ENCODE results near the gene PCIF1.

PCIF1 gene

DNA sequence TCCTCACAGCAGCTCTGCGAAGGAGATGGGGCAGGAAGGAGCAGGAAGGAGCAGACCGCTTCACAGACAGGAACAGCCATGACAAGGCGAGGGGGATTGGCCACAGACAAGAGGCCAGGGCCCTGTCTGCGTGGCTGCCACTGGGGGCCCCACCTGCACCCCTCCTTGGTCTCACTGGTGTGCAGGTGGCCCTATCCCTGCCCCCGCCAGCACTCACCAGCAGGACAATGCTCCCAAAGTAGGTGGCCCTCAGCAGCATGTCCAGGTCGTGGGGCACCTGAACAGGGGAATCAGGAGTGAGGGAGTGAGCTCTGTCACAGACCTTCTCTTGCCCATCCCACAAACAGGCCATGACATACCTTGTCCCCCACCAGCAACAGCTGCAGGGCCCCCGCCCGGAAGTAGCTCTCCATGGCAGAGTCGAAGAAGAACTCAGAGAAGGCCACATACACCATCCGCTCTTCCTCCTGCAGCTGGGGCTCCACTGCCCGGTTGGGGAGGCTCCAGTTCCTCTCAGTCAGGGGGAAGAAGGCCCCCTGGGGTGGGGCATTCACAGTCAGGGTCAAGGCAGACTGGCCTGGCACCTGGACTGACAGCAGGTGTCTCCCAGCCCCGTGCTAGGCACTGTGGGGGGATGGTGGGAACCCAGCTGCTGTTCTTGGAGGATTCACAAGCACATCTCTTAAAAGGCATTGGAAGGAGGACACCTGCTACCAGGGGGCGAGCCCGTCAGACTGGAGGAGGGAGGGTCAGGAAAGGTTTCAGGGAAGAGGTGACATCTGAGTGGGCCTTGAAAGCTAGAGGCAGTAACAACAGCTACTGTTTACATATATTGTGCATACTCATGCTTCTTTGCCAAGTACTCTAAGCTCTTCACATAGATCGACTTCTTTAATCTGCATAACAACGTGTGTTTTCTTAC lies 29.6 kb upstream of the PCIF1 start:
- DNase-seq (ENCODE audit: low spot score): no peak

DNA sequence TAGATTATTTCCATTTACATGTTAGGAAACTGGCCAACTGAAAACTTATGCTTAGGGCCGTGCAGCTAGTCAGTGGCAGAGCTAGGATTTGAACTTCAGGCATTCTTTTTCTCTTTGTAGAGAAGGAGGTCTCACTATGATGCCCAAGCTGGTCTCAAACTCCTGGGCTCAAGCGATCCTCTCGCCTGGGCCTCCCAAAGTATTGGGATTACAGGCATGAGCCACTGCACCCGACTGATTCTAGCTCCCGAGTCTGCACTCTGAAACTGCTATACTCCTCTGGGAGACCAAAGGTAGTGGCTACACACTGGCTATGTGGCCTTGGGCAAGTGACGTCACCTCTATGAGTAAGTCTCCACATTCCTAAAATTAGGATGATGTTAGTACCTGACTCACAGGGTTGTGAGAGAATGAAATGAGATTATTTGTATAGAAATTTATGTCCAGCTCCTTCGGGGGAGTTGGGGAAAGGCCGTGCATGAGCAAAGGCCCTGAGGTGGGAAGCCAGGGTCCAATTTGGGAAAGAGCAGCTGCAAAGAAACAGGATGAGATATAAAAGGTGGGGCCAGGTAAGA lies 28.9 kb upstream of the PCIF1 start:
- no peak for DNase-seq (ENCODE audit: low spot score)

DNA sequence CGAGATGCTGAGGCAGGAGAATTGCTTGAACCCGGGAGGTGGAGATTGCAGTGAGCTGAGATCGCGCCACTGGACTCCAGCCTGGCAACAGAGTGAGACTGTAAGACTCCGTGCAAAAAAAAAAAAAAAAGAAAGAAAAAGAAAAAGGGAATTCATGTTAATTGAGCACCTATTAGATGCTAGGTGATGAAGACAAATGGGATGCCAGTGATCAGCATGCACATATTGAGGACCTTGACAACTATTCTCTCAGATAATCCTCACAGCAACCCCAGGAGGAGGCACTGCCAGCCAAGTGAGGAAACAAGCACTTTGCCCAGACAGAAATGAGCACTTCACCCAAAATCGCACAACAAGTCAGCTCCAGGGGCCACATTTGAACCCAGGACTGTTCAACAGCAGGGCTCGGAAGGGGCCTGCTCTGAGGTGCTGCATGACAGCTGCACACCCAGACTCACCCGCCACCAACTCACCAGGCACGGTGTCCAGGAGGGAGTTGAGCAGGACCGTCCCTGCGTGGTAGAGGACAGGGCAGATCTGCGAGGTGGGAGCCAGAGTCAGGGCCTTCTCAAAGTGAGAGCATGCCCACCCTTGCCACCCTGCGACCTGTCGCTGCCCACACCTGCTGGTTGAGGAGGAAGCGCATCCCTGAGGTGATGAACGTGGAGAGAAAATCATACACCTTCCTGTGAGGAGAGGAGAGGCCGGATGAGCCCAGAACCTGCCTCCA lies 27.1 kb upstream of the PCIF1 start:
- no peak for DNase-seq (ENCODE audit: low spot score)

DNA sequence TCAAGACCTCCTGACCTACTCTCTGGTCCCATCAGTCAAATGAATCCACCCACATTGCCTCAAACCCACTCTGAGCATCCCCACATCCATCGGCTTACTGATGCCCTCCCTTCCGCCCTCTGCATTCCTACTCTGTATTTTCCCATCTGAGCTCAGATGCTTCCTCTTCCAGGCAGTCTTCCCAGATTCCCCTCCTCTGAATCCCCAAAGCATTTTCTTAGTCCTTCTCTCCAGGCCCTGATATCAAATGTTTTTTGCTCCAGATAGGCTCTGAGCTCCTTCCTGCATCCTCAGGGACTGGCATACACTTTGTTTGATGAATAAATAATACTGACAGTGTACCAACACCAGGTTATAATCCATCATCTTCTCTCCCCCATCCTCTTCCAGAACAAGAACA lies 26.4 kb upstream of the PCIF1 start:
- DNase-seq (ENCODE audit: low spot score): no peak

GRCh38 chr20:45909336-45909808 lies 25.1 kb upstream of the PCIF1 start:
- DNase-seq (ENCODE audit: low spot score): no peak

DNA sequence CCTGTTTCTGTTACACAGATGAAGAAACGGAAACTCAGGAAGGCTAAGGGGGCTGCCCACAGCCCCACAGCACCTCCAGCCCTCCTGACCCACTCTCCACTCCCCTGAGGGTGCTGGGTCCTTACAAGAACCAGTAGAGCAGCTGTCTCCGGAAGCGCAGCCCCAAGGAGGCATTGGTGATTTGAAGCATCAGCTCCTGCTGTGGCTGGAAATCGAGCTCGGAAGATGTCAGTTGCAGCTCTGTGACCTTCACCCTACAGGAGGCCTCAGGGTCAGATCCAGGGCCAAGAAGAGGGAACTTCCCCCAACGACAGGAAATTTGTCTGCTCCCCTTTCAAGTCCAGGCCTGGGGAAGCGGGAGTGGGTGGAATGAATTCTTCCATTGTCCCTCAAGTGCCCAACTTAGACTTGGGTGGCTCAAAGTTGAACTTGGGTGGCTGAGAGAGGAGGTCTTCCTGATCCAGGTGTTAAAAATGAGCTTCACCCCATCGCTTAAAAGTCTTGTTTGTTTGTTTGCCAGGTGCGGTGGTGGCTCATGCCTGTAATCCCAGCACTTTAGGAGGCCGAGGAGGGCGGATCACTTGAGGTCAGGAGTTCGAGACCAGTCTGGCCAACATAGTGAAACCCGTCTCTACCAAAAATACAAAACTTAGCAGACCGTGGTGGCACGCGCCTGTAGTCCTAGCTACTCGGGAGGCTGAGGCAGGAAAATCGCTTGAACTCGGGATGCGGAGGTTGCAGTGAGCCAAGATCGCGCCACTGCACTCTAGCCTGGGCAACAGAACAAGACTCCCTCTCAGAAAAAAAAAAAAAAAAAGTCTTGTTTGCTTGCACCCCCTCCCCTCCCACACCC lies 24.4 kb upstream of the PCIF1 start:
- no peak for DNase-seq (ENCODE audit: low spot score)

- DNase-seq (ENCODE audit: low spot score): peak; percentile 93
These were observed 23.6 kb upstream of the PCIF1 start for GRCh38 chr20:45910670-45911485.

GRCh38 chr20:45911486-45912343 lies 22.8 kb upstream of the PCIF1 start, which contains the start of gene PLTP:
TSS of gene PLTP (minus strand) at chr20:45912155. CDS start at chr20:45911452, 703 bp downstream.
- DNase-seq (ENCODE audit: low spot score): peak; percentile 83

DNA sequence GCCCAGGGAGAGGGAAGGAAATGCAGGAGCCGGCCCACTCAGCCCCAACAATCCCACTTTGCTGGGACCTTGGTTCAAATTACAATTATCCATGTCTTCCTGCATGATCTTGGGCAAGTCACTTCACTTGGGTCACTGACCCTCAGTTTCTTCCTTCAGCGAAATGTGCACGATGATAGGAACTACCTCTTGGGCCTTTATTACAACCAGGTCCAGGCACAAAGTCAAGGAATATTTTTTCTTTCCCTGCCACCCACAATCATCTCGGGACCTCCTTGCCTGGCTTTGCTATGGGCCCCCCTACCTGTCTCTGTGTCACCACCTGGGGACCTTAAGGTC lies 22.2 kb upstream of the PCIF1 start:
- DNase-seq (ENCODE audit: low spot score): no peak

DNA sequence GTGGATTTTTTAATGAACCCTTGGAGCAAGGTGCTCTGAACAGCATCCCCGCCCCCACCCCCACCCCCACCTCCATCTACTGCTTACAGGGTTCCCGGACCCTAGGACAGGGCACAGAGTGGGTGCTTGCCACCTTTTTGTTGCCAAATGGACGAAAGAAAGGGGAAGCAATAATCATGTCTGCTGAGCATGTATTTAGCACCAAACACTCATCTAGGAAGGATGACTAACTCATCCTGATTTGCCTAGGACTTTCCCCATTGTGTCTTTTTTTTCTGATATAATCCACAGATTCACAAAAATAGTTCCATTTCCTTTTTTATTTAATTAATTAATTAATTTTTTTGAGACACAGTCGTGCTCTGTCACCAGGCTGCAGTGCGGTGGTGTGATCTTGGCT lies 21.4 kb upstream of the PCIF1 start:
- DNase-seq (ENCODE audit: low spot score): no peak

DNA sequence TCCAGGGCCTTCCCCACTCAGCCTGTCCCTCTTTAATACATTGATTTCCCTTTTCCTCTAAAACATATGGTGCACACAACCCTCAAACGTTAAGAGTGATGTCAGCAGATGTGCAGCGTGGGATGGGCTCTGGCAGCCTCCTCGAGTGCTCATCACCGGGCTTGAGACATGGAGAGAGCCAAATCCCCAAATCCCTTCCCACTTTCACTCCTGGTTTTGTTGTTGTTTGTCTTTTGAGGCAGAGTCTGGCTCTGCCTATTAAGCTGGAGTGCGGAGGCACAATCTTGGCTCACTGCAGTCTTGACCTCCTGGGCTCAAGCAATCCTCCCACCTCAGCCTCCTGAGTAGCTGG lies 16.7 kb upstream of the PCIF1 start:
- DNase-seq (ENCODE audit: low spot score): no peak

- DNase-seq (ENCODE audit: low spot score): no peak
These were observed 16.2 kb upstream of the PCIF1 start for GRCh38 chr20:45918182-45918737.

GRCh38 chr20:45918779-45919537 lies 15.5 kb upstream of the PCIF1 start:
- DNase-seq (ENCODE audit: low spot score): no peak

DNA sequence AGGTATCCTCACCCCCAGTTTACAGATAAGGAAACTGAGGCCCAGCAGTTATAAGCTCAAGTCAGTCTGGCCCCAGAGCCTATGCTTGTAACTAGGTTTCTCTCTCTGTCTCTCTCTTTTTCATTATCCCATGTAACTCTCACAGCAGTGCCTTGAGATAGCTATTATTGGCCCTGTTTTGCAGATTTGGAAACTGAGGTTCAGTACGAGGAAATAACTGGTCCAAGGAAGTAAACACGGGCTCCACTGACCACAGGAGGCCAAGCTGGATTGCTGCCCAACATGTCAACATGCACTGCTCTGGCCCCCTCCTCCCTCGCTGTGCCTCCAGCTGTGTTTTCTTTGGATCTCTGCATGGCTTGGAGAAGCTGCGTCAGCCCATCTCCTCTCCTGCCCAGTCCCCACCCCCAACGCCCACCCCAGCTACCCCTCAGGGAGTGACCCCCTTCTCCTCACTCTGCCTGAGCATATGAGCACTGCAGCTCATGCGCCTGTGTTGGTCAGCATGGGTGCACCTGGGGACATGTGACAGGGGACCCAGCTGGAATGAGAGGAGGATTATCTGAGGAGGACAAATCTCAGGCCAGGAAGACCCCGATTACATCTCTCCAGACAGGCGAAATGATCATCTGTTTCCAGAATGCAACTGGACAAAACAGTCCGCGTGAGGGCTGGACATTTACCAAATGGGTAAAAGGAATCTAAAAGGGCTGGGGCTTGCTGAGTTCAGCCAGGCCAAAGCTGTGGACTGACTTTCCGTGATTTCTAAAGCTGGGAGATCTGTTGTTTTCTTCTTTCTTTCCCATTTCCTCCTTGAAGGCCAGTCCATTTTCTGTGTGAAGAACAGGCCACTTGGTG lies 14.7 kb upstream of the PCIF1 start:
- DNase-seq (ENCODE audit: low spot score): no peak

- DNase-seq (ENCODE audit: low spot score): no peak
These were observed 13.8 kb upstream of the PCIF1 start for GRCh38 chr20:45920462-45921336.

DNA sequence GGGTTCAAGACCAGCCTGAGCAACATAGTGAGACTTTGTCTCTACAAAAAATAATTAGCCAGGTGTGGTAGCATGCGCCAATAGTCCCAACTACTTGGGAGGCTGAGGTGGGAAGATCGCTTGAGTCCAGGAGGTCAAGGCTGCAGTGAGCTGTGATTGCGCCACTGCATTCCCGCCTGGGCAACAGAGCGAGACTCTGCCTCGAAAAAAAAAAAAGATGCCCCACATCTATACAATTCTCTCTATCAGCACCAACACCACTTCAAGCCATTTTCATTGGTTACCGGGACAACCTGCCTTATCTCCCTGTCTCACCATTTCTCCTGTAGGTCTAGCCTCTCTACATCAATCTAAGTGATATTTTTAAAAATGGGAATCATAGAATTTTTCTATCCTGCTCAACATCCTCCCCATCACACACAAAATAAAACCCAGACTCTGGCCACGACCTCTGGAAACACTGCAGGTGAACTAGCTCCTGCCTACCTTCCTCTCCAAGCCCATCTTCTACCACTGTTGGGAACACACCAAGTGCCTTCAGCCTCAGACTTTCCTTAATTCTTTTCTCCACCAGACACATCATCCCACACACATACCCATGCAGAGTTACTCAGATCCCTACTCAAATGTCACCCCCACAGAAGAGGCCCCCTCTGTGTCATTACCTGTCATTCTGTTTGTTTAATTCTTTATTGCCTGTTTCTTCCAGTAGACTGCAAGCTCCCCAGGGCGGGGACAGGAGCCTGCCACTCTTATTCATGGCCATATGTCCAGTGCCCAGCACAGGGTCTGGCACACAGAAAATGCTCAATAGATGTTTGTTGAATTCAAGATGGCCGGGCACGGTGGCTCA lies 12.9 kb upstream of the PCIF1 start:
- DNase-seq (ENCODE audit: low spot score): no peak

All from HuH-7 (cell line).